Fibroblast of peridontal ligament (primary cell): ENCODE data around the gene PATE3.
A peak's percentile ranks its signal among the peaks of the same experiment; 100 is the strongest.

Experiments used
- DNase-seq: peaks from one replicate; pipeline ENCODE4 v3.0.0-alpha.2; 2010; ENCODE audit errors: extremely low read depth

Gene PATE3, protein sequence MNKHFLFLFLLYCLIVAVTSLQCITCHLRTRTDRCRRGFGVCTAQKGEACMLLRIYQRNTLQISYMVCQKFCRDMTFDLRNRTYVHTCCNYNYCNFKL

DNA sequence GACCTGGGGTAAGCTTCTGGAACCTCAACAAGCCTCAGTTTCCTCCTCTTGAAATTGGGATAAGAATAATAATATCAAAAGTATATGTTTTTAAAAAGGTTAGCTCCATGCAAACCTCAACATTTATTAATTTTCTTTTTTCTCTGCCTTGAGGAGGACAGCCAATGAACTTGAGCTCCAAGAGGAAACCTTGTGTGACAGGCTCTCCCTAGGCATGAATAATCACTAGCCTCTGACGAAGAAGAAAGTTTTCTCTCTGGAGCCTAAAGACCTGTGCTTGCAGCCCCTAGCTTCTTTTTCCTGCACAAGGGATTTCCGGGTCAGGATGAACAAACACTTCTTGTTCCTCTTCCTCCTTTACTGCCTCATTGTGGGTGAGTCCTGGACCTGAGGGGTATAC is at the start of gene PATE3:
Gene PATE3, plus strand, starts transcription at position 301 of the 400 bp plus-strand sequence. Its CDS starts 25 bp downstream, at position 326.
- no peak for DNase-seq

GRCh38 chr11:125740617-125741016 is 47.3 kb upstream of the PATE3 start:
- DNase-seq: no peak

DNA sequence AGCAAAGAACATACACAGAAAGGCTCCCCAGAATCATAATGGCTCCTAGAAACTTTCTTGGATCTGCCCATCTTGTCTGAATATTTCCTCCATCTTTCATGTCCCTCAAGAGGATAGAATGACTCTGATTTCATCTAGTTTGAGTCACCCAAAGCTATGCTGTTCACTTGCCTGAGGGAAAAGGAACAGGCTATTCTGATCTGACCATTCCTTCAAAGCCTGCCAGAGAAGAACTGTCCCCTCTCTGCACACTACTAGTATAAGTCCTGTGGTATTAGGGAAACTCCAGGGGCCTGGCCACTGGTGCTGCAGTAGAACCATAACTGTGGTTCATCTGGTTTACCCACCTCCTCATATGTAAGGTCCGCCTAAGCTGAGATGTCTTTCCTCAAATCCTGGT is 44.2 kb upstream of the PATE3 start:
- DNase-seq: no peak

GRCh38 chr11:125745979-125746378 is 41.9 kb upstream of the PATE3 start, which contains the start of gene PATE1:
Gene PATE1, plus strand, starts transcription at chr11:125746279. Its CDS starts 26 bp downstream, at chr11:125746305.
- DNase-seq: no peak

- no peak for DNase-seq
Measured at GRCh38 chr11:125750629-125751028, 37.3 kb upstream of the PATE3 start.

GRCh38 chr11:125756050-125756449 is 31.9 kb upstream of the PATE3 start:
- no peak for DNase-seq

DNA sequence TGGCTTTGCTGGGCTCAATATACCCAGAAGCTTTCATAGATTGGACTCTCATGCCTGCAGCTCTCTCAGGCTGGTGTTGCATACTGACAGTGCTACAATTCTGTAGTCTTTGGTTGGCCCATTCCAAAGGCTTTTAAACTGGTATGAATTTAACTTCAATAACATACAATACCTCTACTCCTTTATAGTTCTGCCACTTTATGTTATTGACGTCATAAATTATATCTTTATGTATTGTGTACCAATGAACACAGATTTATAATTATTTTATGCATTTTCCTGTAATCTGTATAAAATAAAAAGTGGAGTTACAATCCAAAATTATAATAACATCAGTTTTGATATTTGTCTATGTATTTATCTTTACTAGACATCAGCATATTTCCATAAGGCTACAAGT is 25.5 kb upstream of the PATE3 start:
- no peak for DNase-seq

GRCh38 chr11:125763483-125763882 is 24.4 kb upstream of the PATE3 start:
- no peak for DNase-seq

GRCh38 chr11:125766251-125766650 is 21.7 kb upstream of the PATE3 start:
- no peak for DNase-seq

- DNase-seq: no peak
Measured at GRCh38 chr11:125768336-125769046, 19.4 kb upstream of the PATE3 start.

DNA sequence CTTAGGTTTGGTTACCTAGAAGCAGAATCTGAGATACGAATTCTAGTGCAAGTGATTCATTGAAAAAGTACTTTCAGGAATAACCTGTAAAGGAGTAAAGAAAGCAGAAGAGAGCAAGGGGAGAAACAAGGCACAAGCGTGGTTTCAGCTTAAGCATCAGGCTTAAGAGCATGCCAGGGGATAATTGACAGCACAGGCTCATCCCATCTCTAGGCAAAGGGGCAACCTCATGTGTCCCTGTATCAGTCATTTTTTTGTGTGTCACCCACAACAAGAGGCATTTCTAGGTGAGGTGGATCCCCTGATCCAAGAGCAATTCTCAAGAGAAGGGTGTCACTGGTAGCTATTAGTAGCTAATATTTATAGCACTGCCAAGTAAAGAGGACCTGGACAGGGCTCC is 17.3 kb upstream of the PATE3 start:
- DNase-seq: no peak

DNA sequence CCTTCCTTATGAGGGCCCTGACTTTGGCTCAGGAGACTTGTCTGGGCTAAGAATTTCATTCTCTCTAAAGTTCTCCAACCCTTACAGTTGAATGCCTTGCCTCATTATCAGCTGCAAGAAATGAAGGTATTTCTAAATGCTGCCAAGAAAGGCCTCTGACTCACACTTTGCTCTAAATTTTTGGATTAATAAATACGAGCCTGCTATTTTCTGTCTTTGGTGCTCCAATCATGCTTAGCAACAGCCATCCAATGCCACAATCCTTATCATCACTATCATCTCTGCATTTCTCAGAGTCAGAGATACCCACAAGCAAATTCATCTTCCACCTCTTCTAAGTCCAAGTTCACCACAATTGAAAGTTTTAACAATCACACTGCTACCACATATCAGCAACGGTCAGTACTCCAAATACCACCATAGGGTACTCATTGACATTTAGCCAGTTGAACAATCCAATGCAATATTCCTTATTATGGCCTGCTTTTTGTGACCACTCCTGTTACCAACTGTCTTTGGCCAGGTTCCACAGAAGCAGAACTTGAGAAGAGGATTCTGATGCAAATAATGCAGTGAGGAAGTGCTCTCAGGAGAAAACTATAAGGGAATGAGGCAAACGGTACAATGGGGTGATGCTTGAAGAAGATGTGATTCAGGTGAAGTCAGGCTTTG is 15.0 kb upstream of the PATE3 start:
- peak; percentile 23 for DNase-seq

GRCh38 chr11:125773516-125773915 is 14.4 kb upstream of the PATE3 start:
- DNase-seq: no peak

DNA sequence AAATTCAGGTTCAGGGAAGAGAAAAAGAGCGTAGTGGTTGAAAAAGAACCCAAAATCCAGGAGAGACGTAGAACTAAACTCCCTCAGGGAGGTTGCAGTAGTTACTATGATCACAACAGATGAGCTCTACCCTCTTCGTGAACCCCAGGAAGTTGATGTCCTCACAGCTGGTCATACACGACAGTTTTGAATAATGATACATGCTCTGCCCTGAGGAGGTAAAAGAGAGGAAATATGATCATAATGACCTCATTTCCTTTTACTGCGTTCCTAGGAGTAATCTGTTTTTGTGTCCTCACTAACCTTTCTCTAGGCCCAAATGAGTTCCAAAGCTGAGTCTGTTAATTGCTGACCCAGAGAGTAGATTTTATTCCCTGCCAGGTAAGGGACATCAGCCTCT is 10.6 kb upstream of the PATE3 start:
- no peak for DNase-seq

DNA sequence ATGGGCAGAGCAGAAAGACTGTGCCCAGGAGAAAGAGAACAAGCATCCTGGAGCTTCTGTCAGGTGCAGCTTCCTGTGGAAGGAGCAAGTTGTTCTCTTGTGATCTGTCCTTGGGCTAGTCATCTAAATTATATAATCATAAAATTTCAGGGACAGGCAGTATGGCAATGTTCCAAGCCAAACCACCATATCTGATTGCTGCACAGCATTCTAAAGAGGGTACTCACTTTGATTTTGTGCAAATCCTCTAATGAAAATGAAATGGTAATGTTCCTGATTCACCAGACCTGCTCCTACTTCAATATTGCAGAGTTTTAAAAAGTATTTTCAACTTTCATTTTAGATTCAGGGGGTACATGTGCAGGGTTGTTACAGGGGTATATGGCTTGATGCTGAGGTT is 9.2 kb upstream of the PATE3 start, which contains the start of gene PATE2:
Gene PATE2, minus strand, starts transcription at position 101 of the 400 bp plus-strand sequence. Its CDS starts 55 bp downstream, at position 46.
- DNase-seq: no peak

- DNase-seq: no peak
Measured at GRCh38 chr11:125784678-125785077, 3.2 kb upstream of the PATE3 start.

DNA sequence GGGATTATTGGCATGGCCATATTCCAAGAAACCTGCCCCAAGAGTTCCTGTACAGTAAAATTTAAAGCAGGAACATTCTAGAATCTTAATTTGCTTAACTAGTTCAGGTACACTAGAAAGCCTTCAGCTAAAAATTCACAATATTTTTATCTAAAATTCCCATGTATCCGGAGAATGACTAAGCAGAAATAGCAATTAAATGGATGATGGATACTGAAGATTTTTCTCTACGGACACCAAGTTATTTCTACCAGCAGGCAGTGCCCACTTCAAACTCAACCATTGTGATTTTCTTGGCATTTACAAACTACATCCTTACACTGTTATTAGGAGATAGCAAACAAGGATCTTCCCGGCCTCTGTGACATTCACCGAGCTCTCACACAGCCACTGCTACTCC is 2.9 kb downstream of the PATE3 start:
- DNase-seq: no peak

DNA sequence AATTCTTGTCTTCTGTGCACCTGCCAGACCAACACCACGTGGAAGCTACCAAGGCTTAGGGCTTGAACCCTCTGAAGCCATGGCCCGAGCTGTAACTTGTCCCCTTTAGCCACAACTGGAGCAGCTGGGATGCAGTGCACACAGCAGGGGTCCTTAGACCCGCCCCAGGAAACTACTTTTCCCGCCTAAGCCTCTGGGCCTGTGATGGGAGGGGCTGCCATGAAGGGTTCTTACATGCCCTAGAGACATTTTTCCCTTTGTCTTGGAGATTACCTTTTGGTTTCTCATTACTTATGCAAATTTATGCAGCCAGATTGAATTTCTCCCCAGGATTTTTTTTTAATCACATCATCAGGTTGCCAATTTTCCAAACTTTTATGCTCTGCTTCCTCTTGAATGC is 9.7 kb downstream of the PATE3 start:
- DNase-seq: no peak

DNA sequence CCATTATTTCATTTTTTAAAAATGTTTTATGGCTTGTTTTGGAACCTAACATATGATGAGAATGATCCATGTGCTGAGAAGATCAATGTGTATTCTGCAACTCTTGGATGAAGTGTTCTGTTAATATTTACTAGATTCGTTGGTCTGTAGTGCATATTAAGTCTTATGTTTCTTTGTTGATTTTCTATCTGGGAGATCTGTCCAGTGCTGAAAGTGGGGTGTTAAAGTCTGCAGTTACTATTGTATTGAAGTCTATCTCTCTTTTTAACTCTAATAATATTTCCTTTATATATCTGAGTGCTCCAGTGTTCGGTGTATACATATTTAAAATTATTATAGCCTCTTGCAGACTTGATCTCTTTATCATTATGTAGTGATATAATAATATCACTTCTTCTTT is 11.9 kb downstream of the PATE3 start:
- DNase-seq: no peak

- DNase-seq: no peak
Measured at GRCh38 chr11:125802387-125802786, 14.5 kb downstream of the PATE3 start.

- no peak for DNase-seq
Measured at GRCh38 chr11:125807909-125808308, 20.0 kb downstream of the PATE3 start.

- DNase-seq: no peak
Measured at GRCh38 chr11:125833016-125833415, 45.1 kb downstream of the PATE3 start, which contains the start of gene PATE4. Gene PATE4, plus strand, starts transcription at chr11:125833316. Its CDS starts 44 bp downstream, at chr11:125833360.

- DNase-seq: no peak
Measured at GRCh38 chr11:125835748-125836147, 47.8 kb downstream of the PATE3 start.
